ENCODE data around the gene MYO7B. TPM values are rescaled to one million over a fixed set of nuclear protein-coding genes. Genes with fewer than 3 reads are reported as not detected.

Gene MYO7B
- total RNA-seq, 1 experiment from 2014 or later, result not detected

- no peak for DNase-seq (ENCODE audit: extremely low read depth, low read depth)
These were observed 108.9 kb downstream of the MYO7B start for GRCh38 chr2:127644066-127645025.

- DNase-seq (ENCODE audit: extremely low read depth, low read depth), result no peak
These were observed 109.5 kb downstream of the MYO7B start for GRCh38 chr2:127645026-127645394.

- no peak for DNase-seq (ENCODE audit: extremely low read depth, low read depth)
These were observed 110.2 kb downstream of the MYO7B start, which contains the start of gene GPR17 for GRCh38 chr2:127645395-127646291. GPR17 (plus strand) TSS chr2:127646153; CDS start chr2:127650736, 4,583 bp downstream.

DNA sequence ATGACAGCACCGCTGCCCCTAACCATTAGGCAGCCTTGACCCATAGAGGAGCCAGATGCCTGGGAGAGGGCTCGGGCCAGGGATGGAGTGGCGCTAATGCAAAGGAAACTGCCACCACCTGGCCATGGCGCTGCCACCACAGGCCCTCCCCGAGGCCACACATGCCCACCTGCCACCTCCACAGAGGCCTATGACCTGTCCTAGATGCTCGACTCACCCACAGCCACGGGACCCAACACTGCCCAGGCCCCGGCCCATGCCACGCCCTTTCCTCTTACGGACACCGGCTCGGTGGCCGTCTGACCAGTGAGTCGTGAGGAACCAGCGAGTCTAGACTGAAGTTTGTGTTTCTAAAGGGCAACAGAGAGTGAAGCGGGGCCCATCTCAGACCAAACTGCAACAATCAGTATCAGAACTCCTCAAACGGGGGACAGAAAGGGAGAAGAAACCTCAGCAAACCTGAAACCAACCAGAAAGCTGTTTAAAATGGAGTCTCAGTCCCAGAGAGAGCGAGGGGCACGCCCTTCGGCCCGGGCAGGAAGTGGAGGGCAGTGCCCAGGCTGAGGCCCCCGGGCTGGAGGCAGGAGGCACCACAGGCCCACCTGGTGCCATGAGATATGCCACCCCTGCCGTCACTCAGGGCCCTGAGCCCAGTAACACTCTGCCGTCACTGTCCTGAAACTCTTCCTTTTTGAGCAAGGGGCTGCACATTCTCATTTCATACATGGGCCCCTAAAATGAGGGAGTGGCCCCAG is 111.2 kb downstream of the MYO7B start:
- no peak for DNase-seq (ENCODE audit: extremely low read depth, low read depth)

DNA sequence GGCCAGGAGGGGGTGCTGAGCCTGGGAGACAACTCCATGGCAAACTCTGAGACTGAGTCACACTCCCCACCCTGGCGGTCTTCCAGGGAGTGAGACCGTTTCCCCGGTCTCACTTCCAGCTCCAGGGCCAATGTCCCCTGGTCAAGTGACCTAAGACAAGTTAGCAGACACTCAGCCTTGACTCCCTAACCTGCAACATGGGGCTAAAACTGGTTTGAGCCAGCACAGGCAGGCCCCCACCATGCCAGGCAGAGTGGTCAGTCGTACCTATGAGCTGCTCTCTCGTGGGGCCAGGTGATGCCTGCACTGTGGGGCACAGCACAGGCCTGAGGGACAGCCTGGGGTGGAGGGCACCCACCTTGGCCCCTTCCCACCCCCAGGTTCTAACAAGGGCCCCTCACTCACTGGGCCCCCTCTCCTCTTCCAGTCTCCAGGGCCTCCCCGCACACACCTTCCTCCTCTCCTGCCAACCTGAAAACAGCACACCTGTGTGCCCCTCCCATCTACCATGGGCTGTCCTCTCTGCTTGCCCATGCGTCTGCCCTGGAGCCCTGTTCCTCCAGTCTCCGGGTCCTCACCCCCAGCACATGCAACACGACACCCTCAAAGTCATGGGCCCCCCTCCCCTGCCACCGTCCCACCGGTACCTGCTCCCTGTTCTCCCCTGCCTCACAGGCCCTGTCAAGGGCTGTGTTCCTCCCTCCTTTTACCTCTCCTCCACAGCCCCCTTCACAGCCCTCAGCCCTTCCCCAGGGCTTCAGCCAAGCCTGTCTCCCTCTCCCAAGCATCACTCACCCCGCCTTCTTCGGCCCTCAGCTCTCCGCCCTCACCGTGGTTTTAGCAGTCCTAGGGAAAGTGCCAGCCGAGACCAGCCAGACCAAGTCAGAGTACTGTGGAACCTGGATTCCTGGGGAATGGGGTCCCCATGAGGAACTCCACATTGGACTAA is 112.0 kb downstream of the MYO7B start:
- no peak for DNase-seq (ENCODE audit: extremely low read depth, low read depth)

GRCh38 chr2:127648321-127648720 is 112.8 kb downstream of the MYO7B start:
- no peak for DNase-seq (ENCODE audit: extremely low read depth, low read depth)

GRCh38 chr2:127649100-127649611 is 113.7 kb downstream of the MYO7B start:
- DNase-seq (ENCODE audit: extremely low read depth, low read depth), result no peak

DNA sequence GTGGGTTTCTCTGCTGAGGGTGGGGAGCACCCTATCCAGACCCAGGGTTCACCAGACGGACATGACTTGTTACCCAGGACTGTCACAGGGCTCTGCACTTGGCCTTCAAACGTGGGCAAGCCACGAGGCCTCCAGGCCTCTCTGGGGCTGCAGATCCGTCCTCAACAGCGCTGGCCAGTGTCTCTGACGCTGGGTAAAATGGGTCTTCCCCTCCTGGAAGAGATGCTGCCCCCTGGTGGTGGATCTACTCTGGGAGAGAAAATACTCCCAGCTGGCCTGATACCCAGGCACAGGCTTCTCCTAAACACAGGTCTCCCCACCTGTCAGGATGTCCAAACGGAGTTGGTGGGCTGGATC is 114.2 kb downstream of the MYO7B start:
- peak; percentile 85 for DNase-seq (ENCODE audit: extremely low read depth, low read depth)

- no peak for DNase-seq (ENCODE audit: extremely low read depth, low read depth)
These were observed 114.7 kb downstream of the MYO7B start for GRCh38 chr2:127650041-127650784.

GRCh38 chr2:127650785-127651380 is 115.4 kb downstream of the MYO7B start:
- no peak for DNase-seq (ENCODE audit: extremely low read depth, low read depth)

DNA sequence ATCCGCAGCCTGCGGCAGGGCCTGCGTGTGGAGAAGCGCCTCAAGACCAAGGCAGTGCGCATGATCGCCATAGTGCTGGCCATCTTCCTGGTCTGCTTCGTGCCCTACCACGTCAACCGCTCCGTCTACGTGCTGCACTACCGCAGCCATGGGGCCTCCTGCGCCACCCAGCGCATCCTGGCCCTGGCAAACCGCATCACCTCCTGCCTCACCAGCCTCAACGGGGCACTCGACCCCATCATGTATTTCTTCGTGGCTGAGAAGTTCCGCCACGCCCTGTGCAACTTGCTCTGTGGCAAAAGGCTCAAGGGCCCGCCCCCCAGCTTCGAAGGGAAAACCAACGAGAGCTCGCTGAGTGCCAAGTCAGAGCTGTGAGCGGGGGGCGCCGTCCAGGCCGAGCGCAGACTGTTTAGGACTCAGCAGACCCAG is 115.9 kb downstream of the MYO7B start:
- no peak for DNase-seq (ENCODE audit: extremely low read depth, low read depth)

- no peak for DNase-seq (ENCODE audit: extremely low read depth, low read depth)
These were observed 116.6 kb downstream of the MYO7B start for GRCh38 chr2:127651971-127652550.

DNA sequence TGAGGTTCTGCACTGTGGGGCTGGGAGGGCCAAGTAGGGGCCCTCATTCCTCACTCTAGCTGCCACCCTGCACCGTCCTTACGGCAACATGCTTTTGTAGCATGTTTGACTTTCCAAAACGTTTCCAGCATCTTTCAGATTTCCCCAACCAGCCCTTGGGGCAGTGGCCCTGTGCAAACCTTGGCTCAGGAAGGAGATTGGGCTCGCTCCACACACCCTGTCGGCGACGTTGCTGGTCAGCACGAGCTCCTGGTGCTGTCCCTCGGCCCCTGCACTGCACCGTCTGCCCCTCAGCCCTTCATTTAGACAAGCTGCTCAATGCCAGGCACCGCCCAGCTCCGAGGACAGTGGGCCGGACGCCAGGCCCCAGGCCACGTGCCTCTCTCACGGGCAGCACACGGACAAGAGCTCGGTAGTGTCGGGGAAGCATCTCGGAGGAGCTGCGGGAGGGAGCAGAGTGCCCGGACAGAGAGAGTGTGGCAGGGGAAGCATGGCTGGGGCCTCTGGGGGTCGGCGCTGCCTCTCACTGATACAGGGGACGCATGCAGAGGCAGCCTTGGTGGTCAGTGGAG is 117.4 kb downstream of the MYO7B start:
- no peak for DNase-seq (ENCODE audit: extremely low read depth, low read depth)

DNA sequence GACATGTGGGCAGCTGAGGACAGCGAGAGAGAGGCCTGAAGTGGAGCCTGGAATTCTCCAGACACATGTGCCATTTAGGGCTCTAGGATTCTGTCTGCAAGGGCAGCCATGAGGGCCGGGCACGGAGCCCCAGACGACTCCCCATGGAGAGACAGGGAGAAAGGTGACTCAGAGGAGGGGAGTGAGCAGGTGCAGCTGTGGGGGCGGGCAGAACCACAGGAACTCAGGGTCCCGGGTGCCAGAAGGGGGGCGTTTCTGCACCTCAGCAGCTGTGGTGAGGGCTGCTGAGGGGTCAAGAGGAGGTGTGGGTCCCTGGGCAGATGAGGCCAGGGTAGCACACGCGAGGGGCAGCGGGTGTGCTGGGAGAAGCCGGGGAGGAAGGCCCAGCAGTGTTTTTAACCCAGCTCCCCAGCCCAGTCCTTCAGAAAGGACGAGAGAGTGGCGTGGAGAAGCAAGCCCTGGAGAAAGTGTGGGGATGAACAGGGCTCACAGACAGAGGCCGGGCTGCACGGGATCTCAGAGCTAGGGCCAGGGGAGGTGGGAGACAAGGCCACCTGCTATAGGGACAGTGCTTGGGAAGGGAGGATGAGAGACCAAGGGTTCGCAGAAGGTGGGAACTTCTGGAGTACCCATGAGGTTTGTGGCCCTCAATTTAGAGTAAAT is 118.1 kb downstream of the MYO7B start:
- no peak for DNase-seq (ENCODE audit: extremely low read depth, low read depth)

DNA sequence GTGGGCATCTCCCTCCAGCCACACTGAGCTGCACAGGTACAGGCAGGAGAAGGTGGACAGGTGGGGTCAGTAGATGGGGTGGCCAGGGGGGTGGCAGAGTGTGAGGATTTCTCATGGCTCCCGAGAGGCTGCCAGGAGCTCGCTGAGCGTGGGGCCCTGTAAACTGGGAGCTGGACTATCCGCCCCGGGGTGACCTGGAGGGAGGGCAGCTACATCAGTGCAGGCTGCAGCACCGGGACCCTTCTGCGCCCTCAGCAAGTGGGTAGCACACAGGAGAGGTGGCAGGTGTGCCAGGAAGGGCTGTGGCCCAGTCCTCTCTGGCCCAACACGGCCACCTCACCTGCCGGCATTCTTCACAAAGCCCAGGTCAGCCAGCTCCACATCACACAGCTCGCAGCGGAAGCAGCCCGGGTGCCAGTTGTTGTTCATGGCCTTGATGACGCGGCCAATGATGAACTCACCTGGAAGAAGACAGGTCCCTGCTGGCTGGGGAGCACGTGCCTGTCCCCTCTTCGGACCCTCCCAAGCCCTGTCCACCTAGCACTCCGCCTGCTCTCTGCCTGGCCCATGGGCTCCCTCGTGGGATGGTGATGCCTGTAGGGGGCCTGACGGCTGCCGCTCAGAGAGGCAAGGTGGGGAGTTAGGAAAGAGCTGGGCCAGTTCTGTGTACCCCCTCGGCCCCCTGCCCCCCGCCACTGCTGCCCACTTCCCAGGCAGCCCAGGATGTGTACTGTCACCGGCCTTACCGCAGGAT is 118.8 kb downstream of the MYO7B start:
- no peak for DNase-seq (ENCODE audit: extremely low read depth, low read depth)

GRCh38 chr2:127654838-127655175 is 119.3 kb downstream of the MYO7B start:
- no peak for DNase-seq (ENCODE audit: extremely low read depth, low read depth)
